ENCODE measurements around the gene ZFAND2A.

Gene ZFAND2A

GRCh38 chr7:1137517-1138167 is 22.4 kb downstream of the ZFAND2A start:
- peak; percentile 70 for ATAC-seq (replicated peaks; ENCODE audit: extremely low read depth, poor library complexity, severe bottlenecking)
- Mint-ChIP-seq H3K4me3 (peak overlapping the region; percentile 93), H3K4me1 (peaks cover 11% of the 10 kb centered on the region), H3K27me3 (no peaks in the 10 kb centered on the region), H3K27ac (ENCODE audit: low read depth) (peak overlapping the region; percentile 94), H3K36me3 (ENCODE audit: insufficient read depth) (peaks cover 8% of the 10 kb centered on the region), H3K9me3 (no peaks in the 10 kb centered on the region)
- DNase-seq (ENCODE audit: low spot score in 2 of 2) = peak in 1 of 2 donors; percentile 22

GRCh38 chr7:1136841-1137516 is 23.0 kb downstream of the ZFAND2A start:
- peak overlapping the region; percentile 93 for H3K4me3 Mint-ChIP-seq
- peak overlapping the region; percentile 94 for H3K27ac Mint-ChIP-seq (ENCODE audit: low read depth)
- H3K36me3 Mint-ChIP-seq (ENCODE audit: insufficient read depth) = peaks cover 8% of the 10 kb centered on the region
- peaks cover under 1% of the 10 kb centered on the region for H3K9me3 Mint-ChIP-seq
- ATAC-seq (replicated peaks; ENCODE audit: extremely low read depth, poor library complexity, severe bottlenecking) (no peak), DNase-seq (ENCODE audit: low spot score in 2 of 2) (no peak)
- H3K4me1 Mint-ChIP-seq = peaks cover 11% of the 10 kb centered on the region
- H3K27me3 Mint-ChIP-seq = no peaks in the 10 kb centered on the region

- no peak overlapping the region for H3K4me3 Mint-ChIP-seq
- peaks cover 11% of the 10 kb centered on the region for H3K4me1 Mint-ChIP-seq
- H3K27ac Mint-ChIP-seq (ENCODE audit: low read depth) = no peak overlapping the region
- DNase-seq (ENCODE audit: low spot score in 2 of 2) (no peak), ATAC-seq (replicated peaks; ENCODE audit: extremely low read depth, poor library complexity, severe bottlenecking) (no peak)
- H3K9me3 Mint-ChIP-seq = peaks cover 5% of the 10 kb centered on the region
- no peaks in the 10 kb centered on the region for H3K27me3 Mint-ChIP-seq
- peaks cover 8% of the 10 kb centered on the region for H3K36me3 Mint-ChIP-seq (ENCODE audit: insufficient read depth)
These were observed 25.0 kb downstream of the ZFAND2A start for GRCh38 chr7:1134951-1135350.

GRCh38 chr7:1131471-1132265 is 28.3 kb downstream of the ZFAND2A start:
- H3K9me3 Mint-ChIP-seq = peaks cover 5% of the 10 kb centered on the region
- no peak overlapping the region for H3K27ac Mint-ChIP-seq (ENCODE audit: low read depth)
- H3K27me3 Mint-ChIP-seq = no peaks in the 10 kb centered on the region
- H3K36me3 Mint-ChIP-seq (ENCODE audit: insufficient read depth) = peaks cover 8% of the 10 kb centered on the region
- peaks cover 2% of the 10 kb centered on the region for H3K4me1 Mint-ChIP-seq
- ATAC-seq (replicated peaks; ENCODE audit: extremely low read depth, poor library complexity, severe bottlenecking) (no peak), DNase-seq (ENCODE audit: low spot score in 2 of 2) (no peak)
- no peak overlapping the region for H3K4me3 Mint-ChIP-seq

GRCh38 chr7:1130021-1130990 is 29.7 kb downstream of the ZFAND2A start:
- peaks cover 5% of the 10 kb centered on the region for H3K9me3 Mint-ChIP-seq
- H3K4me1 Mint-ChIP-seq = no peaks in the 10 kb centered on the region
- no peaks in the 10 kb centered on the region for H3K27me3 Mint-ChIP-seq
- H3K36me3 Mint-ChIP-seq (ENCODE audit: insufficient read depth) = peaks cover 9% of the 10 kb centered on the region
- H3K4me3 Mint-ChIP-seq = no peak overlapping the region
- no peak for DNase-seq (ENCODE audit: low spot score in 2 of 2)
- H3K27ac Mint-ChIP-seq (ENCODE audit: low read depth) = no peak overlapping the region
- ATAC-seq (replicated peaks; ENCODE audit: extremely low read depth, poor library complexity, severe bottlenecking) = no peak

- no peak for ATAC-seq (replicated peaks; ENCODE audit: extremely low read depth, poor library complexity, severe bottlenecking)
- H3K9me3 Mint-ChIP-seq = peaks cover 5% of the 10 kb centered on the region
- peaks cover 9% of the 10 kb centered on the region for H3K36me3 Mint-ChIP-seq (ENCODE audit: insufficient read depth)
- no peaks in the 10 kb centered on the region for H3K4me1 Mint-ChIP-seq
- H3K4me3 Mint-ChIP-seq = no peak overlapping the region
- no peak for DNase-seq (ENCODE audit: low spot score in 2 of 2)
- H3K27me3 Mint-ChIP-seq = no peaks in the 10 kb centered on the region
- H3K27ac Mint-ChIP-seq (ENCODE audit: low read depth) = no peak overlapping the region
These were observed 30.6 kb downstream of the ZFAND2A start for GRCh38 chr7:1129431-1129830.

GRCh38 chr7:1127001-1127400 is 33.0 kb downstream of the ZFAND2A start:
- no peak for DNase-seq (ENCODE audit: low spot score in 2 of 2)
- Mint-ChIP-seq H3K36me3 (ENCODE audit: insufficient read depth) (peaks cover 6% of the 10 kb centered on the region), H3K27me3 (no peaks in the 10 kb centered on the region), H3K4me3 (no peak overlapping the region), H3K9me3 (peaks cover 5% of the 10 kb centered on the region), H3K27ac (ENCODE audit: low read depth) (no peak overlapping the region), H3K4me1 (no peaks in the 10 kb centered on the region)
- ATAC-seq (replicated peaks; ENCODE audit: extremely low read depth, poor library complexity, severe bottlenecking) = no peak

GRCh38 chr7:1125603-1125969 is 34.4 kb downstream of the ZFAND2A start:
- Mint-ChIP-seq H3K27ac (ENCODE audit: low read depth) (no peak overlapping the region), H3K4me1 (no peaks in the 10 kb centered on the region), H3K36me3 (ENCODE audit: insufficient read depth) (peaks cover 6% of the 10 kb centered on the region), H3K4me3 (no peak overlapping the region), H3K27me3 (no peaks in the 10 kb centered on the region), H3K9me3 (no peaks in the 10 kb centered on the region)
- DNase-seq (ENCODE audit: low spot score in 2 of 2) (no peak), ATAC-seq (replicated peaks; ENCODE audit: extremely low read depth, poor library complexity, severe bottlenecking) (no peak)

GRCh38 chr7:1124816-1125602 is 35.0 kb downstream of the ZFAND2A start:
- H3K4me3 Mint-ChIP-seq = no peak overlapping the region

GRCh38 chr7:1124164-1124563 is 35.8 kb downstream of the ZFAND2A start:
- no peak for ATAC-seq (replicated peaks; ENCODE audit: extremely low read depth, poor library complexity, severe bottlenecking)
- H3K4me1 Mint-ChIP-seq = no peaks in the 10 kb centered on the region
- H3K4me3 Mint-ChIP-seq = no peak overlapping the region
- H3K27ac Mint-ChIP-seq (ENCODE audit: low read depth) = no peak overlapping the region
- H3K27me3 Mint-ChIP-seq = no peaks in the 10 kb centered on the region
- H3K9me3 Mint-ChIP-seq = no peaks in the 10 kb centered on the region
- peaks cover 5% of the 10 kb centered on the region for H3K36me3 Mint-ChIP-seq (ENCODE audit: insufficient read depth)
- DNase-seq (ENCODE audit: low spot score in 2 of 2) = no peak

More at GRCh38 chr7:1124816-1125602, 35.0 kb downstream of the ZFAND2A start:
- DNase-seq (ENCODE audit: low spot score in 2 of 2) = no peak
- Mint-ChIP-seq H3K27ac (ENCODE audit: low read depth) (no peak overlapping the region), H3K9me3 (no peaks in the 10 kb centered on the region), H3K36me3 (ENCODE audit: insufficient read depth) (peaks cover 6% of the 10 kb centered on the region), H3K4me1 (no peaks in the 10 kb centered on the region), H3K27me3 (no peaks in the 10 kb centered on the region)
- no peak for ATAC-seq (replicated peaks; ENCODE audit: extremely low read depth, poor library complexity, severe bottlenecking)

- no peak for DNase-seq (ENCODE audit: low spot score in 2 of 2)
- peaks cover 5% of the 10 kb centered on the region for H3K36me3 Mint-ChIP-seq (ENCODE audit: insufficient read depth)
- no peaks in the 10 kb centered on the region for H3K9me3 Mint-ChIP-seq
- no peaks in the 10 kb centered on the region for H3K27me3 Mint-ChIP-seq
- H3K4me1 Mint-ChIP-seq = no peaks in the 10 kb centered on the region
- no peak for ATAC-seq (replicated peaks; ENCODE audit: extremely low read depth, poor library complexity, severe bottlenecking)
- H3K4me3 Mint-ChIP-seq = no peak overlapping the region
- no peak overlapping the region for H3K27ac Mint-ChIP-seq (ENCODE audit: low read depth)
These were observed 36.3 kb downstream of the ZFAND2A start for GRCh38 chr7:1123715-1124114.
